GM18870 (cell line): ENCODE results near the gene TP53I13.
A peak's percentile ranks its signal among the peaks of the same experiment; 100 is the strongest.

ENCODE experiments used
- ATAC-seq: cut with Tn5 transposase; IDR thresholded peaks from one replicate; pipeline ENCODE4 v1.9.1; 2021; ENCODE audit warnings: moderate library complexity; ENCODE audit not compliant: unreplicated experiment

TP53I13 gene

DNA sequence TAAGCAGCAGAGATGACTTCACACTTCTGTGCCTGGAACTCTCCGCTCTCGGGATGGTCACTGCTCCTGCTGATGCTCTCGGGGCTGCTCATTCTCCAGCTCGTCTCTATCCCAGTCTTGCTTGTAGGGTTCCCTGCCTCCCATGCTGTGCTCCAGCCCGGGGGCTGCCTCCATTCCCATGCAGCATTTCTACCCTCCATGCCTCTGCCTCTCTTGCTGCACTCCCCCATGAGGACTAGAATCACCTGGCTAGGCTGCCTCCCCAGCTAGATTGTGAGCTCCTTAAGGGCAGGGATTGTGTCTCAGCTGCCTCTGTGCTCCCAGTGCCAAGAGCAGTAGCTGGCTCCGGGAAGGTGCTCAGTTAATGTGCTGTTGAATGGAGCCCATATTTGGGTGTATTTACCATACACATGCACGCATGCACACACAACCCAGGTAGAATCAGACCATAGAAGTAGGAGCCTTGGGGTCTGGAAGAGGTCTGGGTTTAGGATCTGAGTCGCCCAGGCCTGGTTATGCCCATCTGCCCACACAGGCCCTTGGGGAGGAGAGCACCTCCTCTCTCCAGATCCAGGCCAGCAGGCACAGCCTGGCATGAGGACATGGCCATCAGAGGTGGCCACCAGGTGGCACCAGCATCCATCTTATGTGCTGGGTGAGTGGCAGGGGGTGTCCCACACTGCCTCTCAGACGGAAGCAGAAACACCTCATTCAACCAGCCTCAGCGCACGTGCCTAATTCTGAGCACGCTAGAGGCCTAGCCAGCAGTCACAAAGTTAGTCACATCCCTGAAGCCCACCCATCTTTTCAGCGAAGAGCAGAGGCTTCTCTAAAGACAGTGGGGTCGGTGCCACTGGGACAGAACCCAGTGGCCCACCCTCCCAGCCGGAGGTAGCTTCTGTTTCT is 11.6 kb downstream of the TP53I13 start:
- ATAC-seq: peak; percentile 62

- ATAC-seq: no peak
Measured at GRCh38 chr17:29581583-29582253, 13.2 kb downstream of the TP53I13 start.

DNA sequence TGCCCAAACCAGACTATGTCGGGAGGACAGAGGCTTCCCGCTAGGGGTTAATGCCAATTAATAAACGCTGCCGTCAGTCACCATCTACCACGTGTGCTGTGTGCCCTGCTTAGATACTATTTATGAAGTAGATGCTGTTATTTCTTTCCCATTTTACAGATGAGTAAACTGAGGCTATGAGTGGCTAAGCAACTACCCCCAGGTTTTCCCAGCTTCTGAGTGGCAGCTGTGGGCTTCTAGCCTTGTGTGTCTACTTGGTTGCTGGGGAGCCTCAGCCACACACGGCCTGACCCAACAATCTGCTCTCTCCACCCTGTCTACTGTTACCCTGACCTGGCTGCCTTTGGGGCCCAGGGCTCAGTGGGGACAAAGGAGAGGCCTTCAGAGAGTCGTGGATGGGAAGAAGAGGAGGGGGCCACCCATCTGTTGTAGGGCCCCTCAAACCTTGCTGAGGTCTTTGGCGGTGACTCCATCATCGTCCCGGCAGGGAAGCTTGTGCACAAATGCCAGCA is 13.8 kb downstream of the TP53I13 start:
- ATAC-seq: no peak

- ATAC-seq: no peak
Measured at GRCh38 chr17:29582772-29583171, 14.3 kb downstream of the TP53I13 start.

DNA sequence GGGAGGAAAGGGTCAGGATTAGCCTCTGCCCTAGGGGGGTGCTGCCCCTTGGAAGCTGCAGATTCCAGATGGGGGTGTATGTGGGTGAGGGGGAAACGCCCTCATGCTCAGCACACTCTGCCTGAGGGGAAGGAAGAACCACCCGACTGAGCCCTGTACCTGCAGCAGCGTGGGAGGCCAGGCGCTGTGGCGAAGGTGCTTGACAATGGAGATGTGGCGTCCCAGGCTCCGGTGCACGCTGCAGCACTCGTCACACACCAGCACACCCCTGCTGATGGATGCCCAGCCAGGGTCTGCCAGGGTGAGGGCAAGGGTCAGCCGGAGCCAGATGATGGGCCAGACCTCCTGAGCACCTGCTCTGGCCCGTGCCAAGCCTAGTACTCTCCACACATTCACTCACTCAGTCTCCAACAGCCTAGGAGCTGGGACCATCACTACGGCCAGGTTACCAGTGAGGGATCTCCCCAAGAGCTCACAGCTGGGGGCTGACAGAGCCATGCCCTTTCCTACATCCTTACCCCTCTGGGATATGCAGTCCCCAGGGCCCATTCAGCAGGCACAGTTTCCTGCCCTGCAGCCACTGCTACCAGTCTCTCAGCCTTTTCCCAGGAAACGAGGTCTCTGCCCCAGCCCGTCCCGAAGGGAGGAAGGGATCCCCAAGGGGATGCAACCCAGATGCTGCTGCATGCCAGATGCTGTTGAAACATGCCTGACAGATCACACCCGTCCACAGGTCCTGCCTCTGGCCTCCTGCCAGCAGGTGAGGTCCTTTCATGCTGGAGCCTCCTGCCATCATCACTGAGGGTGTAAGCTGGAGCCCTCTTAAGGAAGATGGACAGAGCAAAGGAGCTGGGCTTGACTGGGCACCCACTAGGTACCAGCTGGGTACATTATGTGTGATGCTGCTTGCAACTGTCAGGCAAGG is 15.1 kb downstream of the TP53I13 start:
- ATAC-seq: no peak

DNA sequence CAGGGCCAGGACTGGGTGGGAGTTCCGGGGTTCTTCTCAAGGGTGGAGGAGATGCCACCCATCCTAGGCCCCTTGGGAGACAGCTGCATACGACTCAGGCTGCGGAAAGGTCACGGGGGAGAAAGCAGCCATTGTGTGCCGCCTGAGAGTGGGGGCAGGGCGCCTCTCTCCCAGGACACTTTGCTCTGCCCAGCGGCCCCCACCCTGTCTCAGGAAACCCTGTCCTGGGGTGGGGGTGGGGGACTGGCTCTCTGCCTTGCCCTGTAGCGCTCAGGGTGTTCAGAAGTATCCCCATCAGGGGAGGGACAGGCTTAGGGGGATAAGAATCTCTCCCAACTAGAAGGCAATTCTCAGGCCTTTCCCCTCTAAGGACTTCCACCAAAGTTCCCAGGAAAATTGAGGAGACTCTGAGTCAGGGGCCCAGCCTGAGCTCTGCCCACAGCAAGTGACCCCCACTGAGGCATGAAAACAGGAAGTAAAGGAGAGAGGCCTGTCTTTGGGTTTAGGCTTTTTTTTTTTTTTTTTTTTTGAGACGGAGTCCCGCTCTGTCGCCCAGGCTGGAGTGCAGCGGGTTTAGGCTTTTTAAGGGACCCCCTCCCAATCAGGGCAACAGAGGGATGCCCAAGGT is 16.1 kb downstream of the TP53I13 start:
- no peak for ATAC-seq

DNA sequence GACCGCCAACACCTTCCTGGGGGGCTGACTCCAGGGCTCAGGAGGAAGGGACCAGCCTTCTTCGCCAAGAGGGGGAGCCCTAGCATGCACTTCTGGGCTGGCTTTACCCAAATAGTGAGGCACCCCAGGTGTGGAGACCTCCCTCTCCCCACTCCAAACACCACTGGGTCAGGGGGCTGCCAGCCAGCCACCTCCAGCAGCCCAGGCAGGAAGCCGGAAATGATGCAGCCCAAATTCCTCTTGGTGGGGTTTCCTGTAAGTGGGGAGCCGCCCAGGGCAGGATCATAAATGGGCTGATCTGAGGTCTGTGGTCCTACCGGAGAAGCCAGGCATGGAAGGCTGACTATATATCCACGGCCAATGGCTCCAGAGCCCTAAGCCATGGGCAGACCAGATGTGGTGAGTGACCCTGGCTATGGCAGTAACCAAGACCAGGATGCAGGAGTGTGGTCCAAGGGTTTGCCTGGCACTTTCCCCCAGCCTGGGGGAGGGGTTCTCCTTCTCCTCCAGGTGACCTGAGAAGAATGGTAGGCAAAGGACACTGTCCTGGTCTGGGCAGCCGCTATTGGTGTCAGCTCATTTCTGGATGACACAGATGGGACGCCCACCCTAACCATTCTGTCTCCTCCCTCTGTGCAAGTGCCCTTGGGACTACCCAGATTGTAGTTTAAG is 16.7 kb downstream of the TP53I13 start:
- no peak for ATAC-seq

- ATAC-seq: no peak
Measured at GRCh38 chr17:29586676-29587469, 18.4 kb downstream of the TP53I13 start.

GRCh38 chr17:29587591-29587990 is 19.1 kb downstream of the TP53I13 start:
- ATAC-seq: no peak

DNA sequence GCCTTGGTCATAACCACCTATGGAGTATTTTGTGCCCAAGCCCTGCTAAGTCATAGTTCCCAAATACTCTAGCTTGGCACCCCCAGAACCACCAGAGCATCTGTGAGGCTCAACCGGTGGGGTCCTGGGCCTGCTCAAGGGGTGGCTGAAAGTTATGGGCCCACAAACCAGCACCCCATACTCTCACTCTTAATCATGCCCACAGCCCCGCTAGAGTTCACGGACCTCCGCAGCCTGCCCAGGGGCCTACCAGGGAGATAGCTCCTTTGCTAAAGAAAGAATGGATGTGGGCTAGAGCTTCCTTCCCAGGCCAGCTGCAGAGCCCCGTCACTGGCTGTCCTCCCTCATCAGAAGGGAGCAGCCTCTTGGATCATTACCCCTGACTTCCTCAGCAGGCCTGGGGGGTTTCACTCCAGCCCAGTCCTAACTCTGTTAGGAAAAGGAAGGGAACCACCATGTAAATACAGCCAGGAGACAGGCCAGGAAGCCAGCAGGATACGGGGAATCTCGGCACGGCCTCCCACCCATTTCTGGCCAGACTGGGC is 19.6 kb downstream of the TP53I13 start:
- no peak for ATAC-seq

GRCh38 chr17:29588562-29589411 is 20.3 kb downstream of the TP53I13 start:
- no peak for ATAC-seq

DNA sequence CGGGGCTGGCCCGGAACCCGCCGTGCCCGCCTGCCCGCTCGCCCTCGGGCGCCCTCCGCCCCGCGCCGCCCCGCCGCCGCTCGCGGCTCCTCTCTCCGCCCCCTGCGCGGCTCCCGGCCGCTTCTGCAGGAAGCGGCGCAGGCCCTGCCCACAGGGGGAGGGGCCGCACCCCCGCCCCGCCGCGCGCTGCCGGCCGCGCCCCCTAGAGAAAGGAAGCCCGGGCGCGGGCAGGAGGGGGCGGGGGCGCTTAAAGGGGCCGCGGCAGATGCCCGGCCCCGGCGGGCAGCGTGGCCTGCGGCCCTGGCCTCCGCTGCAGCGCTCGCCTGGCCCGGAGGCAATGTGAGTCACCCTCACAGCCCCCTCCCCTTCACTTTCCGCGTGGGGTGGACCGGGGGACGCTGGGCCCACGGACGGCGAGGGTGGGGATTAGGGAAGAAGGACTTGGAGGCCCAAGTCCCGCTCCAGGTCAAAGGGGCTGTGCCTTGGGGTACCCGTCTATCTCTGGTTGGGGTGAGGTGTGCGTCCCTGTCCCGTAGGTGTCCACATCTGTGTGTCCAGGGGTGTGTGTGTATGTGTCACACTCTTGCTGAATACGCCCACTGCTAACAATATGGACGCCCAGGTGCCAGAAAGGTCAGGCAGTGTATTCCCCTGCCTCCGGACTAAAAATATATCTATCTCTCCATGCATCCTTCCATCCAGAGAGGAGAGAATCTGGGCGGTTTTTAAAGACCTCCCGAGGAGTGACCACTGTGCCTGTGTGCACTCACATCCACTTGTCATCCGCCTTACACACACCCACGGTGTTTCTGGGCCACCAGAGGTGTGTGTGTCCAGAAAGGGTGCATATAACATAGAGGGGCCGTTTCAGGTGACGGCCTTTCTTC is 21.3 kb downstream of the TP53I13 start, which contains the start of gene GIT1:
TSS of gene GIT1 (minus strand) at position 125 of the 887 bp plus-strand sequence. CDS start 270 bp downstream, outside the sequence.
- no peak for ATAC-seq

GRCh38 chr17:29590411-29591145 is 22.1 kb downstream of the TP53I13 start:
- ATAC-seq: no peak

- ATAC-seq: no peak
Measured at GRCh38 chr17:29591146-29591736, 22.7 kb downstream of the TP53I13 start.

DNA sequence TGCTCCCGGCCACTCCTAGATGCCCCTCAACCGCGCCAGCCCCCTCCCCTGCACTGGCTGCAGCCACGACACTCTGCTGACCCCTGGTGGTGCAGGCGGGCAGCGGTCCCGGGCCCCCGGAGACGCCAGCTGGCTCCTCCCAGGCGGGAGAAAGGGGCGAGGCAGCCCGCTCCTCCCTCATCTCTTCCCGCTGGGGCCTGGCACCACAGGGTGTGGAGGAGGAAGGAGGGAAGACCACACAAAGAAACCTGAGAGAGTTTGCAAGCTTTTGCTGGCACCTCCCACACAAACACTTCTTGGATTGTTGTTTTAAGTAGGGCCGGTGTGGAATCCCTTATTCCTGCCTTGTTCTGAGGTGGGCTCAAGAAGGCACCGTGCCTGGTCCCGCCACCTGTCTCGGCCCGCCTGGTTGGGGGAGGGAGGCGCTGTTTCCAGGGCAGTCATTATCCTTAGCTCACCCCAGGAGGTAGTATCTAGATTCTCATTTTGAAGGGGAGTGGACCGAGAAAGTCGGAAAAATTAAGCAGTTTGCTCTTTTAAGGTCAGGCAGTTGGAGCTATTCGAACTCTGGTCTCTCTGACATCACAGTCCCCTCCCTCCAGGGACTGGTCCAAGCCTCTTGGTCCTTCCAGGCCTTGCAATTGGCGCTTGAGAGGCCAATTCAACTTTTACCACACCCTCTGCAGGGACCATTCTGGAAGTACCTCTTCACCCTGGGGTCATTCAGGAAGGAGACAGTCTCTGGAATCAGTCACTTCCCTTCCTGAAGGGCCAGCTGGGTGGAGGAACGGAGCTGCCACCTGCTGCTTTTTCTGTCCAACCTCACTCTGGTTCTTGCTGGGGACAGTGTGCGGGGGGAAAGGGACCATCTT is 23.5 kb downstream of the TP53I13 start:
- ATAC-seq: no peak
